SW480 (cell line): ENCODE results near the gene WDR48.
"Not testable (repeated sequence)": the region's sequence is repeated elsewhere in the genome, so short reads cannot be mapped to it uniquely, and the experiment has no call there.

Experiments
- DNase-seq: peaks from one replicate; pipeline ENCODE4 v3.0.0-alpha.2; 2016; ENCODE audit warnings: low spot score

The WDR48 gene

DNA sequence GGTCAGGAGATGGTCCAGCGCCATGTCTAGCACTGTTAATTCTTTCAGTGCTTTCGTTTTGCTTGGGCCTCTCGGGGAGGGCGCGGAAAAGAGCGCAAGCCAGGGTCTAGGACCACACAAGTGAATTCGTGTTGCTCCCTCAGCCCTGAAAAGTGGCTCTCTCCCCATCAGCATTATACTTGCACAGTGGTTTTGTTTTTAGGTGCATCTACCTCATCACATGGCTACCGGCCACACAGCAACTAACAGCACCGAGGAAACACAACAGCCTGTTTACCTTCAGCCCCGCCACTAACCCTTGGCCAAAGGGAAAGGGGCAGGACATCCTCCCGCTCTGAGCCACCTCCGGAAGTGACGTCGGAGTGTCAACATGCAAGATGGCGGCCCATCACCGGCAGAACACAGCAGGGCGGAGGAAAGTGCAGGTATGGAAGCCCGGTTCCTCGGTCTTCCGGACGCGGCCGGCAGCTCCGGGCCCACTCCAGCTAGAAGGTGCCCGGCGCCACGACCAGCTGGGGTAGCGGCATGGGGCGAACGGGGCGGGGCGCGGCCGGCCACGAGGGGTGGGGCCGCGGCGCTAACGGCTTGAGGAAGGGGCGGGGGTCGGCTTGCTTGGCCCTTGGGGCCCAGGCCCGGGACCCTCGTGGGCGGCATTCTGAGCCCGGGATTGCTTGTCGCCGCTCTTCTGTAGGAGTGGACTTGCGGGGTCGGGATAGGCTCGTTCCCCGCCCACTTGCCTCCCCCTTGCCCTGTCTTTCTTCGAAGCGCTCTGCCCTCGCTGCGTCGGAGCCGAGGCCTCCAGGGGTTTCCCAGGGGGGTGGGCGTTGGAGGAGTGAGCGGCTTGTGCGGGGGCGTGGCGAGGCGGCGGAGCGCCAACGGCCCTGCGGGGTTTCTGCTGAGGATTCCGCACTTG is at the start of gene WDR48, which contains the start of gene SCN11A:
Gene WDR48 (plus strand): TSS at position 368 of the 913 bp plus-strand sequence. CDS start 10 bp downstream, at position 378.
Gene SCN11A (minus strand): TSS at position 296 of the 913 bp plus-strand sequence. CDS start 101,582 bp downstream, outside the sequence.
- DNase-seq, result peak; percentile 91

DNA sequence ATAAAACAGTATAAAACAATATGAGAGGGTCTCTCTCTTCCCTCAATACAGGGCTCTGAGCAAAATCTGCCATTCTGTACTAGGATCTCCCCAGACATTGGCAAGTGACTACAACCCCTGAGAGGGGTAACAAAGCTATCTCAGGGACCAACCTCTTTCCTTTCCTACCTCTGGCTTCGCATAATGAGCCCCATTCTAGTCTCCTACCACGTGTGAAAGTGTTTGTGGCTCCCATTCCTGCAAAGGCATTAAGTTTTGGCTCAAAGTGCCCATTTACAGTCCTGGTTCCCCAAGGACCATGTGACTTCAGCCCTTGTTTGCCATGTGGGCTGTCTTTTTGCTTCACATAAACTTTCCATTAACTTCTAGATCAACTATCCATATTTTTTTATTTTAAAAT is 46.5 kb upstream of the WDR48 start:
- DNase-seq, result no peak

DNA sequence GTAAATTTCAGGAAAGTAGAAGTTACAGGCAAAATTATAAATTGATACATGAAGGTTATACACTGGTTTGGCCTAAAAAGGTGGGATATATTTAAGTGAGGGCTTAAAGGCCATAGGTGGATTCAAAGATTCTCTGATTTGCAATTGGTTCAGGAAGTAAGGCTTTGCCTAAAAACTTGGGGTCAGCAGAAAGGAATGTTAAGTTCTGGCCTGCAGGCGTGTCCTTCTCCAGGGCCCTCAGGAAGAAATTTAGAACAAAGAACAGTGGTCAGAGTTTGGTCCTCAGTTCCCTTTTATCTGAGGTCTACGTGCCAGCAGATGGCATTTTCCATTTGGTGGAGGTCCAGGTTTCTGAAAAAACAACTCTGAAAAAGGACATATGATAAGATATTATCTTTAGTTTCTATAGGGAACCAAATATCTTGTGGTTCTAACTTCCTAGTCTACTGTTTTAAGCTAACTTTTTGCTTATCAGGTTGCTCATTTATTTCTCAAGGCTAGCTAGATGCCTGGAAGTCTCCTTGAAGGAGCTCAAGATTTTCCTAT is 40.6 kb upstream of the WDR48 start:
- DNase-seq, result no peak

DNA sequence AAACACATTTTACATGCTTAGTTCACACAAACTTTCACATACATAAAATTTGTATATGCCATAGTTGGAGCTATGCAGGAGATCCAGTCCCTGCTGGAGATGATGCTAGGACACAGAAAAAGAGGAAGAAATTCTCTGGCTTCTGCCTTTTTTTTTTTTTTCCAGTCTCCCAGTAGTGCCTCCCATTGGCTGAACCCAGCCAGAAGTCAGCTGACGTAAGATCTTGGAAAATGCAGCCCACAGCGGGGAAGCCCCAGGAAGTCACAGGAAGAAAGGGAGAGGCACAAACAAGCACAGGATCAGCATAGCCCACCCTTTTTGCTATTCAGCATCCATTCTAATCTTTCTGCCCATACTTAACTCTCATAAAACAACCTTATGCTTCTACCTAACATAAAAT is 38.5 kb upstream of the WDR48 start:
- DNase-seq, result peak; percentile 31

DNA sequence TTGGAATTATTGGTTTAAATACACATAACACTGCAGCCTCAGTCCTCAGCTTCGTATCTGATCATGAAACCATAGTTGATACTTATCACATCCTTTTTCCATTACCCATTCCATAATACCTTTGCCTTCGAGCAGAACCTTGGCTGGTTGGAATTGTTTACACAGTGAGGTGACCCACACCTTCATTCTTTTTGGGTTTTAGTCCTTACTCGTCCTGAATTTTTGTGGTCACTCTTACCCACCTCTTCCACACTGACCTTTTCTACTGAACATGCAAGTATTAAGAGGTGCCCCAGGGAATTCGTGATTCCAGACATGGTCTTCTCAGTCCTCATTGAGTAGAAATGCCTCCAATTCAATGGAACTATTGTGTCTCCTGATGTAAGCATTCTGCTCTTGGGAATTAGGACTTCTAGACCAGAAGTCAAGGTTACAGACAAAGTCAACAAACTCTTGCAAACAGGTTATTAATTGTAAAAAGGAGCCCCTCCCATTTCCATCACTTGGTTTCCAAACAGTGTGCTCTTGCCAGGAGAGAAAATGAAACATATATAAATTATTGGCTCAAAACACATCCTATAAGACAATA is 37.8 kb upstream of the WDR48 start:
- peak; percentile 57 for DNase-seq

DNA sequence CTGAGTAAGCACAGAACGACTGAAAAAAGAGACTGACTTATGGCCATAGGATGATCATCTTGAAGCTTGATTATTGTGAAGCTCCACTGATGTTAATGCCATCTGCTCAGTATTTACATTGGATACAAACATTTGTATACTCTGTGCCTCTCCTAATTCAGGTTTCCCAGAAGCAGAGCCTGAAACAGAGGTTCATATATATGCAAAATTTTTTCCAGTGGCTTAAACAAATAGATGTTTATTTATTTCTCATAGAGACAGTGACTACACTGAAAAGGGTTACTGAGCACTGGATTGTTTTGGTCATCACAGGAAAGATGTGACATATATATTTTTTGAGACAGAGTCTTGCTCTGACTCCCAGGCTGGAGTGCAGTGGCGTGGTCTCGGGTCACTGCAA is 36.4 kb upstream of the WDR48 start:
- DNase-seq, result no peak

DNA sequence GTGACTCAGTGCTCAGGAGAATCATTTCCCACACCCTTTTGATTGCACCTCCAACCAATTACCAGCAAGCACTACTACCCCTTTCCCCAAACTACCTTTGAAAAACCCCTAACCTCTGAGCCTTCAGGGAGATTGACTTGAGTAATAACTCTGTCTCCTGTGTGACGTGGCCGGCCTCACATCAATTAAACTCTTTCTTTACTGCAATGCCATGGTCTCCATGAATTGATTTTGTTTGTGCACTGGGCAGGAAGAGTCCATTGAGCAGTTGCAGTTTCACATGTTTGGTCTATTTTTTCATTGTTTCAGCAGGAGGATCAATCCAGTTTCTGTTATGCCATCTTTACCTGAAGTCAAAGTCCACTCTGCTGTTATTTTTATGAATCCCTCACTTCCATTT is 32.5 kb upstream of the WDR48 start:
- no peak for DNase-seq

DNA sequence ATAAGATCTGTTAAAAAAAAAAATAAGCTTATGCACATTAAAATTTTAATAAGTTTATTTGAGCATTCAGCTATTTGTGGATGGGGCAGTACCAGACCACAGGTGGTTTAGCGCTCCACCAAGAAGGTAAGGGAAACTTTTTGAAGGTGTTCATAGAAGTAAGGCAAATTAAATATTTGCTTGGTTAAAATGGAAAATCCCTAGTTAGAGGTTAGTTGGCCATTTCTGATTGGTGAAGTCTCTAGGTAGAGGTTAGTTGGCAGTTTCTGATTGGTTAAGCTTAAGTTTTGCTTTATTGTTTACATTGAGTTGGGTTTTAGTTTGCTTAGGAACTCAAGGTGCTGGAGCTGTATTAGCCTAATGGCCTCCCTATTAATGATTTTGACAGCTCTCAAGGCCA is 30.8 kb upstream of the WDR48 start:
- no peak for DNase-seq

DNA sequence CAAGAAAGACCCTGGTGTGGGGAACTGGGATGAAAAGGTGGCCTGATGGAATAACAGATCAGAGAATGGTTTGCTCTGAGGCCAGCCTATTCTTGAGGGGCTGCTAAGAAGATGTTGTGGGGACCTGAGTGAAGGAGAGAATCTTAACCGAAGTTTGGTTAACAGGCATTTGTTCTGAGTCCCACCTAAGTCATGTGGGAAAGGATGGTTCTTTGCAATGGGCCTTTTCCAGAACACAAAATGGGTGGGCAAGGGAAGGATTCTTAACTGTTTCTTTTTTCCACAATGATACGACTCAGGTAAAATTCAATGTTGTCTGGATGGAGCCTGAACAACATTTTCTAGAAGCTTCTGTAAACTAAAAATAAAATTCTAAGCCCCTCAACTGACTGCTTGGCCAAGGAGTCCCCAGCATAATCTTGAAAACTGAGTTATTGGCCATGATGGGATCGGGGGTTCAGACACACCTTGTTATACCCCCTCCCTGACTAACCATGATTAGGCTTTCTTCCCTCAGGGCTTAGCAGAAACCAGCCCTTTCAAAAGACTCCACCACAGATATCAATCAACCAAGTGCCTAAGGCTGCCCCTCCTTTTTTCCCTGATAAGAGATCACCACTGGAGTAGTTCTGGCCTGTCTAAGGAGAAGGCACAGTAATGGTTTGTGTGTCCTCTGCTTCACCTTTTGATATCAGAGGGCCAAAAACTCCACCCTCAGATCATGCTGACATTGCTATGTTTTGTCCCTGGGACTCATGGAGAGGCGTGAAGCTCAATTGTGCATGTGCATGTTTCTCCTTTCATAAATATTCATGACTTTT is 30.1 kb upstream of the WDR48 start:
- DNase-seq, result no peak

DNA sequence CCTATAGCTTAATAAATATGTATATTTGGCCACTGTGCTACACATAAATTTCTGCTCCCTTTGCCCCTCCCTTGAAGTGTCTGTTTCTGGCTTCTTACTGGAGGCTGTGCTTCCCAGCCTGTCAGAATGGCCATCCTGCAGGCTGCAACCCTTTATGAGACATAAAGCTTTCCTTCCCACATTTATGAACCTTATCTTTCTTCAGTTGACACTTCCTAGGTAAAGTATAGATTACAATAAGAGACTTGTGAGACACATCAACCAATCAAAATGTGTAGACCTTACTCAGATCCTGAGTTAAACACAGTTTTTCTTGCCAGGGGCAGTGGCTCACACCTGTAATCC is 29.6 kb upstream of the WDR48 start:
- DNase-seq, result no peak

DNA sequence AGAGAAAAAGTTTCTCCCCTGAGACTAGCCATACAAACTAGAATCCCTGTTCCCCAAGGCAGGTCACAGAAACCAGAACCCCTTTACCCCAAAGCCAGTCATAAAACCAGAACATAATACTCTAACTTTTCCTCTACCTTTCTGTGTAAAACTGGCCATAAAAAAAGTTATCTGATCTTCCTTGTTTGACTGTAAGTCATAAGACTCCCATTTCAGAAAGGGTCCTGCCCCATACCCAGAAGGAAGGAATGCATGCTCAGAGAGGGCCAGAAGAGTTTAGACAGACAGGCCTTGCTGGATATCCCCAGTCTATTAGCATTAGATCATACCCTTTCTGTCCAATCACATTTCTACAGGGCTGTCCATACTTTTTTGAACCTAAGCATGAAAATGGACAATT is 27.3 kb upstream of the WDR48 start:
- DNase-seq, result no peak

DNA sequence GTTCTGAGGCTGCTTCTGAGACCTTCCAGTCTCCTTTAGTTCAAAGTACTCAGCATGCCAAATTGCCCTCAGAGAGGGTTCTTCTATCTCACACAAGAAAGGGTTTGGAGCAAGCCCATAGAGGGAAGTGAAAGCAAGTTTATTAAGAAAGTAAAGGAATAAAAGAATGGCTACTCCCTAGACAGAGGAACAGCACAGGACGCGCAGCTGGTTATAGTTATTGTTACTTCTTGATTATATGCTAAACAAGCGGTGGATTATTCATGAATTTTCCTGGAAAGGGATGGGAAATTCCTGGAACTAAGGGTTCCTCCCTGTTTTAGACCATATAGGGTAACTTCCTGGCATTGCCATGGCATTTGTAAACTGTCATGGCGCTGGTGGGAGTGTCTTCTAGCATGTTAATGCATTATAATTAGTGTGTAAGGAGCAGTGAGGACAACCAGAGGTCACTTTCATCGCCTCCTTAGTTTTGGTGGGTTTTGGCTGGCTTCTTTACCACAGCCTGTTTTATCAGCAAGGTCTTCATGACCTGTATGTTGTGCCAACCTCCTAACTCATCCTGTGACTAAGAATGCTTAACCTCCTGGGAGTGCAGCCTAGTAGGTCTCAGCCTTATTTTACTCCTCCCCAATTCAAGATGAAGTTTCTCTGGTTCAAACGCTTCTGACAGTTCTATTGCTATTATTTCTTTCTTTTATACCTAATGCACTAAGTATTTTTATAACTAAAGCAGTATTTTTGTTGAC is 26.4 kb upstream of the WDR48 start:
- no peak for DNase-seq

DNA sequence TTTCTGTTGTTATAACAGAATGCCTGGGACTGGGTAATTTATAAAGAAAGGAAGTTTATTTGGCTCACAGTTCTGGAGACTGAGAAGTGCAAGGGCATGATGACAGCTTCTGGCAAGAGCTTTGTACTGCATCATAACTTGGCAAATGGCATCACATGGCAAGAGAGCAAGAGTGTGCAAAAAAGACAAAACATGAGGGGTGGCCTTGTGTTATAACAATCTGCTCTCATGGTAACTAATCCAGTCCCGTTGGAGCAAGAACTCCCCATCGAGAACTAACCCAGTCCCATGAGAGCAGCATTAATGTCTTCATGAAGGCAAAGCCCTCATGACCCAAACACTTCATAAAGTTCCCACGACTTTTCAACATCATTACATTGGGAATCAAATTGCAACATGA is 23.3 kb upstream of the WDR48 start:
- no peak for DNase-seq

DNA sequence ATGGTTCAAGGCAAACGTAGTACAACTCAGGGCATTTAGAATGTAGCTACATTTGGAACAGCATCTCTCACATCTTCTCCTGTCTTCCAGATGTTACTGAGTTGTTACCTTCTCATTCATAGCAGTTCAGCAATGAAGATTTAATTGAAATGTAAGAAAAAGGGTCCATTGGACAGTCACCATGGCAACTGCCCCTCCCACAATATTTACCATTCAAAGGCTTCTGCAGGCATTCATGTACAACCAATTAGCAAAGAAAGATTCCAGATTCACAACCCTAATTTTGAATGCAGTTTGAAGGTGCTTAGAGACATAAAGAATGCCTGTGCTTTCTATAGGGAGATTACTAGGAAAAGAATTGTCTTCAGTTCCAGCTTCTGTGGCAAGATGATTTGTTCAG is 22.3 kb upstream of the WDR48 start:
- no peak for DNase-seq

DNA sequence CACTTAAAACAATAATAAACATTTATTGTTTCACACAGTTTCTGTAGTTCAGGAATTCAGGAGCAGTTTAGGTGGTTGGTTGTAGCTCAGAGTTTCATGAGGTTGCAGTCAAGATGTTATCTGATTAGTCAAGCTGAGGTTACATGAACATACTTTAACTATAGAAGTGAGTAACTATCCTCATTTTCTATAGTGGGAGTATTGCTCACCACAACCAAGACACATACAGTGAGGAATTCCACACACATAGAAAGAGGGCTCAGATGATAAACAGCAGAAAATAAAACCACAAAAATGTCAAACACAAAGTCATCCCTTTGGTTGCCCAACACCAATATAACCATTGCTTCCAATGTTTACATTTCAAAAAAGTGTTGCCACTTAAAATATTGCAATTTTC is 13.7 kb upstream of the WDR48 start:
- peak; percentile 80 for DNase-seq

DNA sequence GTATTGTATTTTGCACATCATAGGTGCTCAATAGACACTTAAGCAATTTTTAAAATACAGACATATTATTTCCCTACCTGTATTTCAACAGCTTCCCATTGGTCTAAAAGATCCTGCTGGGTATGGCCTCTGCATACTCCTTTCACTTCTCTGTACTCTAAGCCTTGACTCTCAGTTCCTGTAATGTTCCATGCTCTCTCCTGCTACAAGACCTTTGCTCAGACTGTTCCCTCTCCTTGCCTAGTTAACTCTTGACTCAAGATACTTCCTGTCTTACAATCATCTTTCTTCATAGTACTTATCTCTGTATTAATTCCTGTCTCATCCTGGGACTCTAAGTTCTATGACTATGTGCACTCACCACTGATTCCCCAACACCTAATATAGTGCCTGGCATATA is 1.8 kb upstream of the WDR48 start:
- DNase-seq, result no peak

DNA sequence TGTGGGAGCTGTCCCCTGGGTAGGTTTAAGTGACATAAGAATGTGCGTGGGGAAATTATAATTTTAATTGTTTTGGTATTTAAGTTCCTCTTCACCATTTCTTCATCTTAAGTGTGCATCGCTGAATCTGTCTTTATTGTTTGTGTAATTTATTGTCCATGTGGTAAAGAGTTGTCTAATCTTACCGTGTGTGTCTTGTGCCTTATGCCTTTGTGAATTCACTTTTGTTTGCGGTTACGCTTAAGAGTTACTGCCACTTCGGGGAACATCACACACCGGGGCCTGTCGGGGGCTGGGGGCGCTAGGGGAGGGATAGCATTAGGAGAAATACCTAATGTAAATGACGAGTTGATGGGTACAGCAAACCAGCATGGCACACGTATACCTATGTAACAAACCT is 767 bp downstream of the WDR48 start:
- DNase-seq, result no peak

DNA sequence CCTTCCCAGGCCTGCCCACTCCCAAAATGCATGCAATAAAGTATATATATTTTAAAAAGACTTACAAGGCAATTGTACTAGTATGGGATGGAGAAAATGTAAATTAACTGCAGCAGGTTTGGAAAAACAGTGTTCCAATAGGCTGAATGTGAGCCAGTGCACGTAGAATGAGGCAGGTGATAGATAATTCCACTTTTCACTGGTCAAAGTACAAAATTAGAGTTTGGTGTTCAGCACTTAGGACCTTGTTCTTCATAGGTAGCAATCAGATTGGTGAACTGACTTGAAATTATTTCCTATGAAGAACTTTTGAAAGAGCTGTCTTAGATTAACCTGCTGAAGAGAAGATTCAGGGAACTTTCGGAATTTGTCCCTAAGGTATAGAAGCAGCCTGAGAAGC is 1.9 kb downstream of the WDR48 start:
- DNase-seq, result no peak

DNA sequence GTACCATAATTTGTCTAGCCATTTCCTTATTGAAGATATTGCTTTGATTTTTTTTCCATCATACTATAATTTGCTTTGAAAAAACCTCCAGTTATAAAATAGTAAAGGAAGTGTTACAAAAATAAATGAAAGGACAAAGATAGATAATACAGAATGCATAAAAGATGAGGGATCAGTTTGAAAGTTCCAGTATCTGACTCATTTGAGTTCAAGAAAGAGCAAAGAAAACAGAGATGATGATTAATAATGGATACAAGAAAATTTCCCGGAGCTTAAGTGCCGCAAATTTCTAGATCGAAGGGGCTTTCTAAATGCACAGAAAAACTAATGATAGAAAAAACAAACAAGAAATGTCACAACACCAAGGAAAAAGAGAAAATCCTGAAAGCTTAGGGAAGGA is 4.3 kb downstream of the WDR48 start:
- no peak for DNase-seq

DNA sequence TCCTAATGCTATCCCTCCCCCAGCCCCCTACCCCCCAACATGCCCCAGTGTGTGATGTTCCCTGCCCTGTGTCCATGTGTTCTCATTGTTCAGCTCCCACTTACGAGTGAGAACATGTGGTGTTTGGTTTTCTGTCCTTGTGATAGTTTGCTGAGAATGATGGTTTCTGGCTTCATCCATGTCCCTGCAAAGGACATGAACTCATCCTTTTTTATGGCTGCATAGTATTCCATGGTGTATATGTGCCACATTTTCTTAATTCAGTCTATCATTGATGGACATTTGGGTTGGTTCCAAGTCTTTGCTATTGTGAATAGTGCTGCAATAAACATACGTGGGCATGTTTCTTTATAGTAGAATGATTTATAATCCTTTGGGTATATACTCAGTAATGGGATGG is 9.4 kb downstream of the WDR48 start:
- DNase-seq, result not testable (repeated sequence)

DNA sequence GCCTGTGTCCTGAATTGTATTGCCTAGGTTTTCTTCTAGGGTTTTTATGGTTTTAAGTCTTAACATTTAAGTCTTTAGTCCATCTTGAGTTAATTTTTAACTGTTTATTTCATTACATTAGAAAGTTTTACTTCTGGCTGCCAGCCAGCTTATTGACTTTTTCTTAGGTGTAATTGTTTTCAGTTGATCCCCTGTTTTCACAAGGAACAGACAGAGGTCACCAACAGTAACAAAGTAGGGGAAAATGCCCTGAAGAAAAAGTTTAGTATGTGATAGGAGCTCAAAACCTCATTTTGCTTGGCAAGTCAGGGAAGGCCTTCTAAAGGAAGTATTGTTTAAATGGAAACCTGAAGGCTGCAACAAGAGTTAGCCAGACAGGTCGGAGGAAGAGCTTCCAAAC is 10.4 kb downstream of the WDR48 start:
- no peak for DNase-seq

DNA sequence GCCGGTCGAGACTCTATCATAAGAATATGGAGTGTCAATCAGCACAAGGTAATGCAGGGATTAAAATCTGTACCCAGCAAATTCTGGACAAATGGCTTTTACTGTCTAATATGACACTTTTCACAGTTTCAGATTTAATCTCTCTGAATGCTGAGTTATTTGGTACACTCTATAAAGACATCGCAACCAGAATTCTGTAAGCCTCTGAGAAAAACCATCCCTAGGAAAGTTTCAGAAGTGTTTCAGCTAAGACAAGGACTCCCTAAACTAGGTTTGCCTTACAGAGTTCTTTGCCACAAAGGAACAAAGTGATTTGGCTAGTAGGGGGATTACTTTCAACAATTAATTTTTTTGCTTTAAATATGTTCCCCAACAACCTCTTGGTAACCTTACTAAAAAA is 11.3 kb downstream of the WDR48 start:
- DNase-seq, result no peak
